GM23248 (cell line): Measurements from ENCODE around the gene FN3KRP. TPM values are rescaled to one million over a fixed set of nuclear protein-coding genes. Genes with fewer than 3 reads are reported as not detected.

Source experiments
- DNase-seq: peaks from one replicate; pipeline ENCODE4 v3.0.0-alpha.2; 2015
- H2AFZ ChIP-seq: fragments of 200-600 bp; sonication (generic); 2 replicates; pipeline ENCODE4 v1.6.1; 2016; ENCODE audit warnings: antibody characterized with exemption
- H3F3A ChIP-seq: fragments of 200-600 bp; sonication (generic); 2 replicates; pipeline ENCODE4 v1.6.1; 2016; ENCODE audit warnings: mild to moderate bottlenecking, antibody characterized with exemption, mixed run types; ENCODE audit not compliant: insufficient read depth
- H3K27ac ChIP-seq: fragments of 200-600 bp; sonication (generic); 2 replicates; pipeline ENCODE4 v1.5.1; 2016; ENCODE audit warnings: mild to moderate bottlenecking
- H3K27me3 ChIP-seq: fragments of 200-600 bp; sonication (generic); replicated peaks from 2 replicates; pipeline ENCODE4 v1.6.1; 2016; ENCODE audit warnings: mild to moderate bottlenecking; ENCODE audit not compliant: insufficient read depth
- H3K36me3 ChIP-seq: fragments of 200-600 bp; sonication (generic); 2 replicates; pipeline ENCODE4 v1.6.1; 2016; ENCODE audit warnings: low read depth, mild to moderate bottlenecking
- H3K4me1 ChIP-seq: fragments of 200-600 bp; sonication (generic); 2 replicates; pipeline ENCODE4 v1.6.1; 2016; ENCODE audit warnings: mild to moderate bottlenecking; ENCODE audit not compliant: insufficient read depth
- H3K4me2 ChIP-seq: fragments of 200-600 bp; sonication (generic); one replicate; pipeline ENCODE4 v1.6.1; 2016; ENCODE audit warnings: mild to moderate bottlenecking; ENCODE audit not compliant: unreplicated experiment
- H3K4me3 ChIP-seq: fragments of 200-600 bp; sonication (generic); 2 replicates; pipeline ENCODE4 v1.5.1; 2016; ENCODE audit warnings: mild to moderate bottlenecking
- H3K79me2 ChIP-seq: fragments of 200-600 bp; sonication (generic); 2 replicates; pipeline ENCODE4 v1.6.1; 2016; ENCODE audit warnings: mild to moderate bottlenecking; ENCODE audit not compliant: insufficient read depth
- H3K9ac ChIP-seq: fragments of 200-600 bp; sonication (generic); 2 replicates; pipeline ENCODE4 v1.6.1; 2016; ENCODE audit warnings: mild to moderate bottlenecking
- H3K9me2 ChIP-seq: fragments of 200-600 bp; sonication (generic); 2 replicates; pipeline ENCODE4 v1.6.1; 2016; ENCODE audit warnings: mixed run types, mild to moderate bottlenecking, moderate library complexity; ENCODE audit not compliant: insufficient read depth
- H3K9me3 ChIP-seq: fragments of 200-600 bp; sonication (generic); one replicate; pipeline ENCODE4 v1.6.1; 2017; ENCODE audit warnings: low read depth
- H4K20me1 ChIP-seq: fragments of 200-600 bp; sonication (generic); 2 replicates; pipeline ENCODE4 v1.6.0; 2016; ENCODE audit not compliant: insufficient read depth
- EZH2 ChIP-seq: fragments of 200-600 bp; sonication (generic); IDR thresholded peaks from 2 replicates; pipeline ENCODE4 v1.6.1; 2018; ENCODE audit warnings: antibody characterized with exemption, mild to moderate bottlenecking; ENCODE audit not compliant: insufficient read depth, poor library complexity, severe bottlenecking
- EZH2phosphoT487 ChIP-seq: fragments of 200-600 bp; sonication (generic); IDR thresholded peaks from 2 replicates; pipeline ENCODE4 v1.6.1; 2018; ENCODE audit warnings: antibody characterized with exemption, moderate library complexity, mild to moderate bottlenecking, low read depth; ENCODE audit not compliant: insufficient read depth
- WGBS, 2 experiments: methylation state at CpG; one replicate each; pipeline ENCODE4 v1.1.6; 2015 to 2017; ENCODE audit warnings: low lambda C conversion rate in 2 of 2, low coverage in 1 of 2; ENCODE audit errors: missing lambda C conversion rate in 2 of 2; 5-methylcytosine and 5-hydroxymethylcytosine counted together
- in situ Hi-C: fragments of 300-500 bp; cut with MboI; formaldehyde crosslinking; loops from 2 replicates; pipeline ENCODE4 v1.15.0; 2020
- polyA plus RNA-seq: library from polyadenylated mRNA; unstranded; fragments of >200 nt; fragmentation: Nextera tagmentation; extraction: Ambion mirVana; gene quantifications from 2 replicates; pipeline ENCODE4 v1.2.1, GENCODE V29; 2016
- total RNA-seq: library from RNA; depleted of rRNA; stranded (reverse); fragments of >200 nt; shearing (Covaris generic); gene quantifications from 2 replicates; pipeline ENCODE4 v1.2.3, GENCODE V29; 2014

The FN3KRP gene
- total and polyA plus RNA-seq, 2 experiments from 2014 or later = 33.8 to 45.2 TPM

- H3K9ac ChIP-seq = no peak overlapping the region
These were observed 5.8 kb upstream of the FN3KRP start for GRCh38 chr17:82710499-82711232.

GRCh38 chr17:82713071-82713723, 3.3 kb upstream of the FN3KRP start:
- no peaks in the 10 kb centered on the region for H3K9me3 ChIP-seq
- DNase-seq = no peak
- no peak overlapping the region for H3K9ac ChIP-seq
- no peak for TF ChIP-seq EZH2phosphoT487
- TF ChIP-seq EZH2 = no peak
- H3F3A ChIP-seq = no peaks in the 10 kb centered on the region
- 85 to 89% methylated on average over 33 to 35 of the region's 35 CpGs for WGBS, 2 experiments
- H3K27ac ChIP-seq = no peak overlapping the region
- H3K27me3 ChIP-seq = no peaks in the 10 kb centered on the region
- no peak overlapping the region for H3K4me2 ChIP-seq
- H2AFZ ChIP-seq = no peak overlapping the region
- no peaks in the 10 kb centered on the region for H3K4me1 ChIP-seq
- H4K20me1 ChIP-seq = no peaks in the 10 kb centered on the region
- no peaks in the 10 kb centered on the region for H3K9me2 ChIP-seq
- no peak overlapping the region for H3K4me3 ChIP-seq
- peaks cover 6% of the 10 kb centered on the region for H3K79me2 ChIP-seq
- in situ Hi-C loops = no loop called here
- no peaks in the 10 kb centered on the region for H3K36me3 ChIP-seq

More at GRCh38 chr17:82710499-82711232, 5.8 kb upstream of the FN3KRP start:
- Histone ChIP-seq H3K4me3 (no peak overlapping the region), H3K4me2 (no peak overlapping the region), H3F3A (0 out of 2 replicates have a peak, but pooled peaks cover 6% of the 10 kb centered on the region), H3K27ac (no peak overlapping the region), H3K9me3 (no peaks in the 10 kb centered on the region), H3K79me2 (no peaks in the 10 kb centered on the region), H2AFZ (no peak overlapping the region), H3K4me1 (no peaks in the 10 kb centered on the region), H3K36me3 (no peaks in the 10 kb centered on the region), H3K9me2 (no peaks in the 10 kb centered on the region), H4K20me1 (no peaks in the 10 kb centered on the region), H3K27me3 (no peaks in the 10 kb centered on the region)
- no peak for DNase-seq
- 61 to 65% methylated on average over 28 of the region's 29 CpGs for WGBS, 2 experiments
- TF ChIP-seq EZH2 (no peak), EZH2phosphoT487 (no peak)
- in situ Hi-C loops = no loop called here

- peaks cover 10% of the 10 kb centered on the region for H3K79me2 ChIP-seq
- TF ChIP-seq EZH2phosphoT487 = no peak
- no peak for TF ChIP-seq EZH2
- no peak overlapping the region for H3K4me2 ChIP-seq
- no peak overlapping the region for H3K27ac ChIP-seq
- H3K9ac ChIP-seq = no peak overlapping the region
- H3K9me2 ChIP-seq = no peaks in the 10 kb centered on the region
- H3K36me3 ChIP-seq = no peaks in the 10 kb centered on the region; the same call in 1 of the 2 replicates
- H4K20me1 ChIP-seq = no peaks in the 10 kb centered on the region
- in situ Hi-C loops = no loop called here
- no peaks in the 10 kb centered on the region for H3K27me3 ChIP-seq
- WGBS, 2 experiments = 97 to 98% methylated on average over 18 of the region's 18 CpGs
- H3K4me1 ChIP-seq = no peaks in the 10 kb centered on the region
- H3F3A ChIP-seq = no peaks in the 10 kb centered on the region
- H2AFZ ChIP-seq = no peak overlapping the region
- no peaks in the 10 kb centered on the region for H3K9me3 ChIP-seq
- no peak overlapping the region for H3K4me3 ChIP-seq
- no peak for DNase-seq
These were observed 2.6 kb downstream of the FN3KRP start for GRCh38 chr17:82718986-82719685.

GRCh38 chr17:82720204-82720603, 3.7 kb downstream of the FN3KRP start:
- WGBS, 2 experiments = 89 to 90% methylated on average over 19 of the region's 19 CpGs
- peaks cover 10% of the 10 kb centered on the region for H3K79me2 ChIP-seq
- H3F3A ChIP-seq = no peaks in the 10 kb centered on the region
- TF ChIP-seq EZH2 = no peak
- TF ChIP-seq EZH2phosphoT487 = no peak
- no peak overlapping the region for H3K27ac ChIP-seq
- H3K36me3 ChIP-seq = no peaks in the 10 kb centered on the region; the same call in 1 of the 2 replicates
- no peak overlapping the region for H3K4me2 ChIP-seq
- DNase-seq = no peak
- H3K9me2 ChIP-seq = no peaks in the 10 kb centered on the region
- H3K4me1 ChIP-seq = no peaks in the 10 kb centered on the region
- H3K27me3 ChIP-seq = no peaks in the 10 kb centered on the region
- H3K4me3 ChIP-seq = no peak overlapping the region
- no peak overlapping the region for H2AFZ ChIP-seq
- H3K9ac ChIP-seq = no peak overlapping the region
- H4K20me1 ChIP-seq = no peaks in the 10 kb centered on the region
- in situ Hi-C loops = no loop called here
- H3K9me3 ChIP-seq = no peaks in the 10 kb centered on the region
